HEK293 (cell line): ENCODE measurements around the gene IKZF1.

Source experiments
- SP2 ChIP-seq: fragments of 450-650 bp; formaldehyde crosslinking; IDR thresholded peaks from 2 replicates; pipeline ENCODE4 v1.5.1; 2016; ENCODE audit warnings: missing biosample characterization, missing genetic modification characterization
- ZNF10 ChIP-seq: fragments of 450-650 bp; formaldehyde crosslinking; IDR thresholded peaks from 2 replicates; pipeline ENCODE4 v1.5.1; 2017; ENCODE audit warnings: missing biosample characterization, missing genetic modification characterization
- ZNF221 ChIP-seq: fragments of 450-650 bp; formaldehyde crosslinking; IDR thresholded peaks from 2 replicates; pipeline ENCODE4 v1.5.1; 2017; ENCODE audit warnings: missing biosample characterization, missing genetic modification characterization, borderline replicate concordance
- ZSCAN30 ChIP-seq: fragments of 450-650 bp; IDR thresholded peaks from 2 replicates; pipeline ENCODE4 v1.5.1; 2018; ENCODE audit warnings: missing biosample characterization, mild to moderate bottlenecking, missing genetic modification characterization, moderate library complexity
- TF ChIP-seq, protein P1 (sequence below): fragments of 450-650 bp; formaldehyde crosslinking; IDR thresholded peaks from 2 replicates; pipeline ENCODE4 v1.5.1; 2016; ENCODE audit warnings: missing biosample characterization, missing genetic modification characterization

GRCh38 chr7:50399635-50400034, 95.1 kb downstream of the IKZF1 start:
- TF ChIP-seq, protein P1, sequence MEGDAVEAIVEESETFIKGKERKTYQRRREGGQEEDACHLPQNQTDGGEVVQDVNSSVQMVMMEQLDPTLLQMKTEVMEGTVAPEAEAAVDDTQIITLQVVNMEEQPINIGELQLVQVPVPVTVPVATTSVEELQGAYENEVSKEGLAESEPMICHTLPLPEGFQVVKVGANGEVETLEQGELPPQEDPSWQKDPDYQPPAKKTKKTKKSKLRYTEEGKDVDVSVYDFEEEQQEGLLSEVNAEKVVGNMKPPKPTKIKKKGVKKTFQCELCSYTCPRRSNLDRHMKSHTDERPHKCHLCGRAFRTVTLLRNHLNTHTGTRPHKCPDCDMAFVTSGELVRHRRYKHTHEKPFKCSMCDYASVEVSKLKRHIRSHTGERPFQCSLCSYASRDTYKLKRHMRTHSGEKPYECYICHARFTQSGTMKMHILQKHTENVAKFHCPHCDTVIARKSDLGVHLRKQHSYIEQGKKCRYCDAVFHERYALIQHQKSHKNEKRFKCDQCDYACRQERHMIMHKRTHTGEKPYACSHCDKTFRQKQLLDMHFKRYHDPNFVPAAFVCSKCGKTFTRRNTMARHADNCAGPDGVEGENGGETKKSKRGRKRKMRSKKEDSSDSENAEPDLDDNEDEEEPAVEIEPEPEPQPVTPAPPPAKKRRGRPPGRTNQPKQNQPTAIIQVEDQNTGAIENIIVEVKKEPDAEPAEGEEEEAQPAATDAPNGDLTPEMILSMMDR (tag by site-specific recombination), result no peak
- TF ChIP-seq ZNF221 (no peak), SP2 (tag by site-specific recombination) (no peak), ZNF10 (tag by site-specific recombination) (no peak), ZSCAN30 (tag by site-specific recombination) (no peak)
